Lung (tissue), 12 donors: ENCODE data around the gene TBC1D10B. TPM values are rescaled to one million over a fixed set of nuclear protein-coding genes. Genes with fewer than 3 reads are reported as not detected.

ENCODE experiments used
- ATAC-seq: fragments of 200-7000 bp; cut with Tn5 transposase; one replicate; pipeline ENCODE4 v1.9.1; 2020; ENCODE audit warnings: moderate number of reproducible peaks; ENCODE audit not compliant: insufficient read depth, low FRiP score
- DNase-seq, 3 donors: peaks; one replicate each; pipeline ENCODE4 v3.0.0-alpha.2; 2013 to 2017
- H3K27ac ChIP-seq, 2 donors: one replicate each; pipeline ENCODE4 v1.5.1; 2013; ENCODE audit warnings: mild to moderate bottlenecking in 2 of 2, moderate library complexity in 2 of 2, control low read depth in 1 of 2, inconsistent platforms in 1 of 2, low read depth in 1 of 2, low read length in 1 of 2
- H3K27me3 ChIP-seq, 3 donors: one replicate each; pipeline ENCODE4 v1.5.1; 2013; ENCODE audit warnings: low read length in 2 of 3; ENCODE audit not compliant: control insufficient read depth in 3 of 3, insufficient read depth in 3 of 3
- H3K36me3 ChIP-seq, 4 donors: one replicate each; pipeline ENCODE4 v1.5.1; 2013; ENCODE audit warnings: low read length in 4 of 4, mild to moderate bottlenecking in 1 of 4, moderate library complexity in 1 of 4; ENCODE audit not compliant: control insufficient read depth in 4 of 4, insufficient read depth in 4 of 4
- H3K4me1 ChIP-seq, 5 donors: one replicate each; pipeline ENCODE4 v1.5.1; 2013; ENCODE audit warnings: low read length in 5 of 5, mild to moderate bottlenecking in 2 of 5, moderate library complexity in 1 of 5; ENCODE audit not compliant: control insufficient read depth in 5 of 5, insufficient read depth in 5 of 5
- H3K4me3 ChIP-seq: one replicate; pipeline ENCODE4 v1.5.1; 2013; ENCODE audit warnings: mild to moderate bottlenecking, control low read depth, moderate library complexity
- H3K9ac ChIP-seq, 2 donors: one replicate each; pipeline ENCODE4 v1.5.1; 2013; ENCODE audit warnings: low read length in 2 of 2, control low read depth in 1 of 2; ENCODE audit not compliant: insufficient read depth in 1 of 2
- H3K9me3 ChIP-seq, 4 donors: one replicate each; pipeline ENCODE4 v1.5.1; 2013; ENCODE audit warnings: low read length in 3 of 4, mild to moderate bottlenecking in 1 of 4, moderate library complexity in 1 of 4; ENCODE audit not compliant: control insufficient read depth in 4 of 4, insufficient read depth in 3 of 4
- CTCF ChIP-seq: IDR thresholded peaks from 2 replicates; pipeline ENCODE4 v1.5.1; 2012; ENCODE audit warnings: mild to moderate bottlenecking; ENCODE audit errors: control extremely low read depth, extremely low read depth
- WGBS, 2 donors: extraction: QIAGEN DNeasy Blood & Tissue Kit; methylation state at CpG; one replicate each; pipeline ENCODE4 v1.1.7; 2013; 5-methylcytosine and 5-hydroxymethylcytosine counted together
- polyA plus RNA-seq, 2 donors: library from polyadenylated mRNA; stranded (reverse); fragments of 200-250 nt; gene quantifications; one replicate each; pipeline ENCODE4 v1.2.1, GENCODE V29; 2013
- total RNA-seq, 2 donors: library from RNA; depleted of rRNA in 1 of 2; stranded (reverse); fragments of >200 nt in 1 of 2; gene quantifications; one replicate each; pipeline ENCODE4 v1.2.1, GENCODE V29; 2014 to 2021
- donor health status: control.
- donor health status: control.
- donor health status: Bipolar disorder and iron deficiency.
- donor health status: healthy.
- donor health status: DM: yes; HTN: yes; CAD: no.

TBC1D10B gene
- total and polyA plus RNA-seq, 4 donors, result 26.9 to 43.6 (median 29.8) TPM

- TF ChIP-seq CTCF, result no peak
- Histone ChIP-seq H3K27me3 (no peaks in the 10 kb centered on the region), H3K9ac (no peak overlapping the region), H3K4me3 (no peak overlapping the region), H3K27ac (no peak overlapping the region), H3K9me3 (no peaks in the 10 kb centered on the region), H3K36me3 (peaks cover 3 to 12% (median 7%) of the 10 kb centered on the region in 4 donors), H3K4me1 (peaks cover 0 to 18% (median 0%) of the 10 kb centered on the region in 5 donors)
- 92 to 97% methylated on average over 5 of the region's 5 CpGs for WGBS, 2 donors
- no peak for DNase-seq
- no peak for ATAC-seq
Observed at GRCh38 chr16:30414159-30414558, 43.9 kb upstream of the TBC1D10B start.

GRCh38 chr16:30413112-30413806, 43.0 kb upstream of the TBC1D10B start:
- Histone ChIP-seq H3K4me3 (no peak overlapping the region), H3K27ac (peak overlapping the region in 1 of 2 donors; percentile 3), H3K27me3 (no peaks in the 10 kb centered on the region), H3K36me3 (peaks cover 3 to 12% (median 7%) of the 10 kb centered on the region in 4 donors), H3K9ac (no peak overlapping the region), H3K9me3 (no peaks in the 10 kb centered on the region), H3K4me1 (peaks cover 0 to 21% (median 4%) of the 10 kb centered on the region in 5 donors)
- no peak for TF ChIP-seq CTCF
- no peak for ATAC-seq
- DNase-seq, result no peak
- 94 to 96% methylated on average over 6 of the region's 6 CpGs for WGBS, 2 donors

GRCh38 chr16:30409125-30410060, 39.1 kb upstream of the TBC1D10B start:
- no peaks in the 10 kb centered on the region for H3K9me3 ChIP-seq
- H3K4me3 ChIP-seq, result no peak overlapping the region
- no peaks in the 10 kb centered on the region for H3K27me3 ChIP-seq
- 43 to 44% methylated on average over 15 of the region's 15 CpGs for WGBS, 2 donors
- H3K4me1 ChIP-seq, result peaks cover 0 to 21% (median 5%) of the 10 kb centered on the region in 5 donors
- H3K9ac ChIP-seq, result no peak overlapping the region
- TF ChIP-seq CTCF, result peak; percentile 87
- ATAC-seq (peak; percentile 73), DNase-seq (peak; percentile 91 to 93 (median 93))
- peaks cover 3 to 9% (median 7%) of the 10 kb centered on the region in 4 donors for H3K36me3 ChIP-seq
- H3K27ac ChIP-seq, result peak overlapping the region in 1 of 2 donors; percentile 21
